T-helper 22 cell (primary cell): Measurements from ENCODE around the gene RFC5.
"Not testable (repeated sequence)": the region's sequence is repeated elsewhere in the genome, so short reads cannot be mapped to it uniquely, and the experiment has no call there.

Source experiments
- DNase-seq: peaks from one replicate; pipeline ENCODE4 v3.0.0-alpha.2; 2020; ENCODE audit warnings: low read depth

RFC5 gene

DNA sequence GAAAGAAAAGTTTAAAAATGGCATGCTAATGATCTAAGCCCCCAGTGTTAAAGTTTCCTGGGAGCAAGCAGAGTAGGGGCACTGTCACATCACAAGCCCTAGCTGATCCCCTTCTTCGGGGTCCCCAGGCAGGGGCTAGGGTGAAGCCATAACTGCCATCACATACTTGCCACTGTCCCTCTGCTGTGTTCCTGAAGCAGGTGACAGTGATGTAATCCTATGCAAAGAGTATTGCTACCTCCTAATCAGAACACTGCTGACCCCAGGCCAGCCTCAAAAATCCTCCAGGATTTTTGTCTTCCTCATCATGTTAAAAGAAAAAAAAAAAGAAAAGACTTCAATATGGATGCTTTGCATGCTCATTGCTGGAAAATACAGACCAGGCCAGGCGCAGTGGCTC is 1.2 kb upstream of the RFC5 start:
- no peak for DNase-seq

DNA sequence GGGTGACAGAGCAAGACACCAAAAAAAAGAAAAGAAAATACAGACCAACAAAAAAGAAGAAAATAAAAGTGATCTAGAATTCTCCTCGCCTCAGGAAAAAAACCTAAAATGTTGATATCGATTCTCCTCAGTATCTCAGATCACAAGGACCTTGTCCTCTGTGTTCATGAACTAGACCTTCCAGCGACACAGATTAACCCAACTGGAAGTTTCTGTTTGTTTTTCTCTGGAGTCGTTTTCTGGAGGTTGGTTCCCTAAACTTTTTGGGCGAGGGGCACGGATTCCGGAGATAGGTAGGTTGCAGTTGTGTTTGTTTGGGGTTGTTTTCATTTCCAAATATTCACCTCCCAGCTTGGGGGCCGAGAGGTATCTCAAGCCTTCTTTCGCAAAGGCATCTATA is 559 bp upstream of the RFC5 start:
- no peak for DNase-seq

DNA sequence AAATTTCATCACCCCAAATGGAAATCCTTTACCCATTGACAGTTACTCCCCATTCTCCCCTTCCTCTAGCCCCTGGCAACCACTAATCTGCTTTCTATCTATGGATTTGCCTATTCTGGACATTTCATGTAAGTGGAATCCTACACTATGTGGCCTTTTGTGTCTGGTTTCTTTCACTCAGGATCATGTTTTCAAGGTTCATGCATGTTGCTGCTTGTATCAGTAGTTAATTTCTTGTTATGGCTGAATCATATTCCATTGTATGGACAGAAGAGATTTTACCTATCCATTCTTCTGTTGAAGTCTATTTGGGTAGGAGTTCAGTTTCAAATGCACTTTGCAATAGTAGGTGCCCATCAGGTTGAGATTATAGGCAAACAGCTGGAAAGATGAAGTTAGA is 1.4 kb downstream of the RFC5 start:
- no peak for DNase-seq

DNA sequence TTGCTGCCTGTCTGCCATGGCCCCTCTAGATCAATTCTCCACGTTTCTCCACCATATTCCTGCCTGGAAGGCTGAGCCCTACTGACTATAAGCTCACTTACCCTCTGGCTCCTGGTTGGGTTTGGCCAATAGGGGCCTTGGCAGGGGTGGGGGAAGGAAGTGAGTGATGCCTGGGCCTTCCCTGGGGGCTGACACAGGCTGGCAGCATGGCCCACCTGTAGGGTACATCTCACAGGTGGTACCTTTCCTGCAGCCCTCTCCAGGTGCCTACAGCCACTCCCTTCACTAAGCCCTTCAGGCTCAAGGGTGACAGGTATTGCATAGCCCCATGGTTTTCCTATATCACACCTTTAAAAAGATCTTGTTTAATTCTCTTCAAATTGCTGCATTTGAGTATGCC is 3.5 kb downstream of the RFC5 start:
- no peak for DNase-seq

DNA sequence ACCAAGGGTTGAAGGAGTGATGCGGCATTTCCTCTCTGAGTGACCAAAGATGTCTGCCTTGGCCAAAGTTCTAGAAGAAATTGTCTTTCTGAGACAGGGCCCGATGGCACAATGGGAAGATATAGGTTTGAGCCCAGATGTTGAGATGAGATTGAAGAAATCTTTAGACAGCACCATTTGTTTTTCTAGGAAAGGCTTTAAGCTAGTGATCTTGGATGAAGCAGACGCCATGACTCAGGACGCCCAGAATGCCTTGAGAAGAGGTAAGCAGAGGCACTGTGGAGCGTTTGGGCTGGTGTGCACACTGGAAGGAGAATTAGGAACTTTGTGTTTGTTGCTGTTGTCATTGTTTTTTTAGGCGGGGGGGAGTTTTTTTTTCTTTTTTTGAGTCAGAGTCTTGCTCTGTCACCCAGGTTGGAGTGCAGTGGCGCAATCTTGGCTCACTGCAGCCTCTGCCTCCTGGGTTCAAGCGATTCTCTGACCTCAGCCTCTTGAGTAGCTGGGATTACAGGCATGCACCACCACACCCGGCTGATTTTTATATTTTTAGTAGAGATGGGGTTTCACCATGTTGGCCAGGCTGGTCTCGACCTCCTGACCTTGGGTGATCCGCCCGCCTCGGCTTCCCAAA is 5.7 kb downstream of the RFC5 start:
- DNase-seq, result not testable (repeated sequence)

DNA sequence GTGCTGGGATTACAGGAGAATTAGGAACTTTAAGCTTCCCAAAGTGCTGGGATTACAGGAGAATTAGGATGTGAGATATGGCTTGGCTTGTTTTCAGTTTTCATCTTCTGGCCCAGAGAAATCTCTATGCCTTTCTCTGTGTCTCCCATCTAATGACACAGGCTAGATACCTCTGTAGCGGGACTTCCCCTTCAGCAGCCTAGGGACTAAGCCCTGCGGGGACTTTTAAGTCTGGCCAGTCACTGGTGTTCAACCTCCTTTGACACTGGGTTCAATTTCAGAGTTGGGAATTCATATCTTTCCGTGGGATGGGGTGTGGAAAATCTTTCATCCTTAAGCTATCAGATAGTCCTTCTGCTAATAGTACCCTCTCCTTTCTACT is 6.2 kb downstream of the RFC5 start:
- DNase-seq, result no peak

DNA sequence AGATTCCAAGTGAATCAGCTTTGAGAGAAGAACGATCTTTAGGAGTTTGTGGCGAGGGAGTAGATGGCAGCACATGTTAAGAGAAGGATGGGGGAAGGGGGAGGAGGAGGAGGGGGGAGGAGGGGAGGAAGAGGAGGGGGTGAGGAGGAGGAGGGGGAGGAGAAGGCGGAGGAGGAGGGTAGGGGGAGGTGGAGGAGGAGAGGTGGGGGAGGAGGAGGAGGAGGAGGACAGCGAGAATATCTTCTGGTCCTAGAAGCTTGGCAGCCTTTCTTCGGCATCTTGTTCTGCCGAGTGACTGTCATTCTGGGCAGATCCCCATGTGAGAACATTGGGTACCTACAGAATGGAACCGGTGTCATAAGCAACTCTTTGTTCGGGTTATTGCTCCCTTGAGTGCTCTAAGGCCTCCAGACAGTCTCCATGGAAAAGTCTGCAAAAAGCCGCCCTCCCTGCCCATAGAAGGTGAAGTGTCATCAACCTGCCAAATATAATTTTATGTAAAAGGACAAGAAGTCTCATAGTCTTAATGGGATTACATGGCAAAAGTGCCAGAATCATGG is 6.9 kb downstream of the RFC5 start:
- no peak for DNase-seq

DNA sequence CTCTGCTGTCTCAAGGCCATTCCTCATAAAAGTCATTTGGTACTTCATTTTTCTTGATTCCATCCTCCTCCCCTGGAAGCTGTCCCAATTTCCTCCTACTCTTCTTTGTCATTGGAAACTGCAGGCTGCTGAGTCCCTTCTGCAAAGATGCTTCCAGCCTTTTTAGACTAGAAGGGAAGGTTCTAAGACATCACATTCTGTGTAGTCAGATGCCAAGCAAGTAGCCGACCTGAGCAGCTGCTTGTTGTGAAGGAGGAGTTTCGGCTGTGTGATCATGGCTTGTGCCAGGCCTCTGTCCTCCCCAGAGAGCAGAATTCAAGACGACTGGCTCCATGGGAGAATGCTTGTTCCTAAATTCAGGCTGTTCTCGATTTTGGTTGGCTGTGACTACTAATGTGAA is 8.7 kb downstream of the RFC5 start:
- no peak for DNase-seq

DNA sequence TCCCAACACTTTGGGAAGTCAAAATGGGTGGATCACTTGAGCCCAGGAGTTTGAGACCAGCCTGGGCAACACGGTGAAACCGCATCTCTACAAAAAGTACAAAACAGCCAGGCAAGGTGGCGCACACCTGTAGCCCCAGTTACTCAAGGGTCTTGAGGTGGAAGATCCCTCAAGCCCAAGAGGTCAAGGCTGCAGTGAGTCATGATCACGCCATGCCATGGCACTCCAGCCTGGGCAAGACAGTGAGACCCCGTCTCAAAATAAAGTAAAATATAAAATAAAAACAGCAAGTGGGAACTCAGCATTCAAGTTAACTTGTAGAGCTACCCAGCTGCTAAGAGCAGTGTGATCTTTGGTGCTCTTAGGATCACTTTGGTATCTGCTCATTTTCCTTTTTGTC is 12.7 kb downstream of the RFC5 start:
- DNase-seq, result no peak

DNA sequence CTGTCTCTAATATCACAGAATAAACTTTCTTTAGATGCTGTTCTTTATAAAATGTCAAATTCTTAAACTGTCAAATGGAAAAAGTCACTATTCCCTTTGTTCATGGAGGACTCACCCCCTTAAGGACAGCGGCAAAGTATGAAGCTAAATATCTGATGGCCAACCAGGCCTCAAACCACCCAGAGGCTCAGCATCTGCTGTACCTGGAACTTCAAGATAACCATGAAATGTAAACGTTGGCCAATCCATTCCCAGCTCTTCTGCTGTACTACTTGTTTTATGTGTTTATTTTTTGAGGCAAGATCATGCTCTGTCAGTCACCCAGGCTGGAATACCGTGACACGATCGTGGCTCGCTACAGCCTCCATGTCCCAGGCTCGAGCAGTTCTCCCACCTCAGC is 15.7 kb downstream of the RFC5 start:
- no peak for DNase-seq

DNA sequence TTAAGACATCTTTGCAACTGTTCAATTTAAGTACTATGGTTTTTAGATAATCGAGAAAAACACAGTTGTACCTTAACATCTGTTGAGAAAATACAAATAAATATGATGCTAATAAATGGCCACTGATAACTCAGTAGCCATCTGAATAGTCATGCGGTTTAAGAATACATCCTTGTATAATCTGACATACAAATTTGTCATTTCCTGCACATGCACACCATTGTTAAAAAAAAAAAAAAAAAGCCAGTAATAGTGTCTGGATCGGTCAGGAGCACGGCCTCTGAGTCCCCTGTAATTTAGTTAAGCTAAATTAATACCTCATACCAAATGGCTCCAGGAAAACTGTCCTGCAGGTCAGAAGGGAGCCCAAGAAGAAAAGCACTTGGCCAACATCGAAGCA is 16.8 kb downstream of the RFC5 start:
- no peak for DNase-seq

DNA sequence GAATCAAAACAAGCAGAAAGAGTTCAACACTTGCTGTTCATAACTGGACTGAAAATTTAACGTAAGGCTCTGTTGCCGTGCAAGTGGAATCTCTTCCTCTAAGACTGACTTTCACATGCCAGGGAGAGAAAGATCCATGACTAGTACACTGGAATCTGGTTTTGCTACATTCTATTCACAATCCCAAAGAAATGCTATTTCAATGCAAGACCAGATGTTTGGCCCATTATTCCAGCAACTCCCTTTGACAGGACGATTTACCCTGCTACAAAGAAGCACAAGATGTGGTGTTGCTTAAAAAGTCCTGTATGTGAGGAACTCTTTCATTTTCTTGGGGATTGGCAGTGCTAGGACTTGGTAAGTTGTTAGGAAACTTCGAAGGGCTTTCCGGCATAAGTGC is 17.4 kb downstream of the RFC5 start:
- no peak for DNase-seq

DNA sequence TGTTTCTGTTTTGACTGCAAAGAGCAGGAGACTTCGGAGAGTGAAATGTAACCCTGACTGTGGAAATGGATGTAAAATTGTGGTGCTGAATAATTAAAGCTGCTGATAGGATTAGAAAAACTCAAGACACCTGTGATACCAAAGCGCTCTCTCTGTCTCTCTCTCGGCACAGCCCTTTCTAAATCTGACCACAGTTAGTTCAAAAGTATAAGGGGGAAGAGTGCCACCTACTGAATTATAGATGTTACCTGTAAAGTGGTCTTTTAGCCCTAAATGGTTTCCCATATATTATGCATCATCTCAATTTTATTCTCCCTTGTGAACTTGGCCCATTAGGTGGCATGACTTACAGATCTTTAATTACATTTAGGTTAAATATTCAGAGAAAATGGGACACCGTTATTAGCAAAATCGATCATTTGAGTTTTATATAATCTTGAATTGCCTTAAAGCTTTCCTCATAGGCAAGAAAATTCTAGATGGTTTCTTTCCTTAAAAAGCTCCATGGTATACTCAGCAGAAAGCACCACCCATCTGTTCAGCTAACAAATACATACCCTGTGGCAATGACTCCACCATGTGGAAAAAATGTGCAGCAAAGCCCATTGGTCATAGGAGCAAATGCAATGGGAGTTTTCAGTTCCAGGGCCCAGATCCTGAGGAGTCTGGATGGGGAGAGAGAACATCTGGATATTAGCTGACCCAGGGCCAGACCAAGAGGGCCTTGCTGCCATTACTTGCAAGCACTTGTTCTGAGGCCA is 18.1 kb downstream of the RFC5 start:
- no peak for DNase-seq

DNA sequence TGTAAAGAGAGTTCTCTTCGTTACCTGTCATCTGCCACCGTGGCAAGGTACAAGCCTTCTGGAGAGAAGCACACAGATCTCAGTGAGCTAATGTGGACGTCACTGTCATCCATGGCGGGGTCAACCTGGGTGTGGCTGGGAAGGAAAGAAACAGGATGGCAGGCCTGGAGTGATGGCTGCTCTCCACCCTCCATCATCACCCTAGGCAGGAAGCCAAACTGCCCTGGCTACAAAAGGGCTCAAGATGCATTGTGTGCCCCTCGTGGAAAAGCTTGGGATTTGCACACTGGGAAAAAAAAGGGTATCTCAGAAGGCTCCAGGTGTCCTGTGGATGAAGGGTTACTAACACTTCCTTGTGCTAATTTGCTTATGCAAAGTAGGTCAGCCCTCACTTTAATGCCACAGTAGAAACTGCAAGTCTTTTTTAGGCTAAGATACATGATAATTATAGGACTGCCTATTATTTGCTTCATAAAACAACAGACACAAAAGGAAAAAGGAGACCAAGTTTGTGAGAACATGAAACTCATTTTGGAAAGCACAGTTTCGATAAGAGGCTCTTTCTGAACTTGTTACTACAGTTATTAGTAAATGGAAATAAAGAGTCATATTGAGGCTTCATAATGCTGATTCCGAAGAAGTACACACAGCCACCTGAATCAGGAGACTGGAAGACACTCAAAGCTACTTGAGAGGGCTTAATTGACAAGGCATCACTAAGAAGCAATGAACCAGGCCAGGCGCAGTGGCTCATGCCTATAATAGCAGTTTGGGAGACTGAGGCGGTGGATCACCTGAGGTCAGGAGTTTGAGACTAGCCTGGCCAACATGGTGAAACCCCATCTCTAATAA is 18.9 kb downstream of the RFC5 start:
- DNase-seq, result no peak

DNA sequence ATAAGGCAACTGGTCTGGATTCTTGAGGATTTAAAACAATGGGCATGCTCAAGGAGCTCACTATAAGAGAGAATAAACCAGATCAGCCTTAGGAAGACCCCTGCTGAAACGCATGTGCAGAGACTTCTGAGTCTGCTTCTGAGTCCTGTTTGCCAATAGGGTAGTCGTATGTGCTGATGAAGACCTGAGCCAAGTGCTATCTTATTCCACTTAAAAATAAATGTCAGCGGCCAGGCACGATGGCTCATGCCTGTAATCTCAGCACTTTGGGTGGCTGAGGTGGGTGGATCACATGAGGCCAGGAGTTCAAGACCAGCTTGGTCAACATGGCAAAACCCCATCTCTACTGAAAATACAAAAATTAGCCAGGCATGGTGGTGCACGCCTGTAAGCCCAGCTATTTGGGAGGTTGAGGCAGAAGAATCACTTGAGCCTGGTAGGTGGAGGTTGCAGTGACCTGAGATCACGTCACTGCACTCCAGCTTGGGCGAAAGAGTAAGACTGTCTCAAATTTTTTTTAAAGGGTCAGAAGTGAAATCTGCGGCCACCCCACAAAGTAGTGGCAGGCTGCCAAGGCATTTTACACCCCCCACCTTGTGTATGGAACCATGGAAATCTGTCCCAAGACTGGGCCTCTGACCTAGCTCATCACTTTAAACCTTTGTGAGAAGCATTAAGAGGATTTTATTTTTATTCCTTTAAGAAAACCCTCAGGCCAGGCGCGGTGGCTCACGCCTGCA is 20.3 kb downstream of the RFC5 start:
- no peak for DNase-seq

DNA sequence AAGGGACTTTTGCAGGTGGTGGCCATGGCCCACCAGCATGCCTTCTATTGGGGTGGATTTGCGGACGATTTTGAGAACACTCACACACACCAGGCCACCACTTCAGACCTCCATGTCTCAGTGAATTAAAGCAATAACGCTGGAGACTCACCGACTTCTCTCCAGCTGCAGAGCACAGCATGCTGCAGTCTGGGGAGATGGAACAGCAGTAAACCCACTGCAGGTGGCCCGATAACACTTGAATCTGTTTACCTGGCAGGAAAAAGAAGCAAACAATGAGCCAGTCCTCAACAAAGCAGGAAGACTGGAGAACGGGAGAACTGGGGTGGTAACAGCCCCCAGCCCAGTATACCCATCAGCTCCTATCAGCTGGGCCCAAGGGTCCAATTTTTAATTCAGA is 21.6 kb downstream of the RFC5 start:
- no peak for DNase-seq

DNA sequence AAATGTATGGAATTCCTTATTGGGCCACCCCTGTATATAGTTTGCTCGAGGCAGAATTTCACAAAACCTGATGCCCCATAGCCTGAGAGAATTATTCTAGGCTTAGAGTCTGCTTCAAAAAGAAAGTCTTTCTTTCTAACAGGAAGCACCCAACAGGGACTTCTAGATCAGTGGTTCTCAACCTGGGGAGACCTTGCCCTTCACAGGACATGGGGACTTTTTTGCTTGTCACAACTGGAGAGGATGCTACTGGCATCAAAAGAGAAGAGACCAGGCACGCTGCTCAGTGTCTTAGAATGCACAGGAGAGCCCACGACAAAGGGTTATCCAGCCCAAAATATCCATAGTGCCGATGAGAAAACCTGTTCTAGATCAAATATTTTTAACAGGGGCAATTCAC is 25.6 kb downstream of the RFC5 start:
- no peak for DNase-seq

DNA sequence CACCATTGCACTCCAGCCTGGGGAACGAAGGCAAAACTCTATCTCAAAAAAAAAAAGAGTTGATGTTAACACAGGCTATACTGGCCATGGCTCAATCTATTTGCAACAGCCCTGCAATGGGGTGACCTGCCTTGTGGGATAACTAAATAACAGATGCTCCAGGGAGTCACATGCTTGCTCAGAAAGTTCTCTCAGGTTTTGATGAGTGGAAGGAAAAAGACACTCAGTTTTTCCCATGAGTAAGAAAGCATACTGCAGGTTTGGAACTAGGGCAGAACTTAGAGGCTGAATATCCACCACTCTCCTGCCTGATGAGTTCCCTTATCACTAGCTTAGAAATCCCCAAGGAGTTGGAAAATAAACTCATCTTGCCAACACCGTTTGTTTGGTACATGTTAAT is 27.6 kb downstream of the RFC5 start:
- no peak for DNase-seq

DNA sequence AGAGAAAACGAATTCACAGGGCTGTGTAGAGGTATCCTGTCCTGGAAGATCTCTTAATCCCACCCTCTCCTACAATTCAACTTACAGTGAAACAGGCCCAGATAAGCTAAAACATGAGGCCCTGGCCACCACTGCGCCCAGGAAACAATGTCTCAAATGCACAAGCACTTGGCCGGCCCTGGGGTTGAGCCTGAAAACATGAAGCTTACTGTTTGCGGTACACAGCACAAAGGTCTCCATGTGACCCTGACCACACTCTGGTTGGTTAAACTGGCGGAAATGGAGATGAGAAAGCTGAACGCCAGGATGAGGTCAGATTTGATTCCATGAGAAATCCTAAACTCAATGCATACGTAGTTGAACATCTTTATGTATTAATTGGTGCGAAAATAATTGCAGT is 28.1 kb downstream of the RFC5 start:
- DNase-seq, result no peak

DNA sequence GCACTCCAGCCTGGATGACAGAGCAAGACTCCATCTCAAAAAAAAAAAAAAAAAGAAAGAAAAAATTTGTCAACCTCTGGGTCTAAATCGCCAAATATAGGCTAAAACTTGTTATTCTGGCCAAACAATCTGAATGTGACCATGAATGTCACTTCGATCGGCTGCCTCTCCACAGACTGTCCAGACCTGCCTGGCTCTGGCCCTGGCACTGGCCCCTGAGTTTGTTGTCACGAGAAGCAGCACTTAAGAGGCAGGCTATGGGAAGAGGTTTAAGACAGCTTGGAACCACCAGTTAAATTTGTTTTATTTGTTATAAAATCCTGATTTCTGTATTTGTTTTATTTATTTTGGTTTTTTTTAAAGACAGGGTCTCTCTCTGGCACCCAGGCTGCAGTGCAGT is 29.9 kb downstream of the RFC5 start:
- DNase-seq, result no peak

DNA sequence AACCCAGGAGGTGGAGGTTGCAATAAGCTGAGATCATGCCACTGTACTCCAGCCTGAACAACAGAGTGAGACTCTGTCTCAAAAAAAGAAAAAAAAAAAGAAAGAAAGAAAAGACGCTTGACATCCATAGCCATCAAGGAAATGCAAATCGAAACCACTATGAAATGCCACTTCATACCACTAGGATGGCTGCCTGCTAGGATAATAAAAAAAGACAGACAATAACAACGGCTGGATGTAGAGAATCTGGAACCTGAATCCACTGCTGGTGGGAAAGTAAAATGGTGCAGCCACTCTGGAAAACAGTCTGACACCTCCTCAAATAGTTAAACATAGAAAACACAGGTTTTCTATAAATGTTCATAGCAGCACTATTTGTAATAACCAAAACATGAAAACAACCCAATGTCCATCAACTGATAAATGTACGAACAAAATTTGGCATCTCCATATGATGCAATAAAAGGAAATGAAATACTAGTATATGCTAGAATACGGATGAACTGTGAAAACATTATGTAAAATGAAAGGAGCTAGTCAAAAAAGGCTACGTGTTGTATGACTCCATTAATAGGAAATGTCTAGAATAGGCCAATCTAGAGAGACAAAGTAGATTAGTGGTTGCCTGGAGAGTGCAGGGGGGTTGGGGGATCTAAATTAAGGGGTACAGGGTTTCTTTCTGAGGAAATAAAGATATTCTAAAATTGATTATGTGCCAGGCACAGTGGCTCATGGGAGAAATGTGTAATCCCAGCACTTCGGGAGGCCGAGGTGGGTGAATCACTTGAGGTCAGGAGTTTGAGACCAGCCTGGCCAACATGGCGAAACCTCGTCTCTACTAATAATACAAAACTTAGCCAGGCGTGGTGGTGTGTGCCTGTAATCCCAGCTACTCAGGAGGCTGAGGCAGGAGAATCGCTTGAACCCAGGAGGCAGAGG is 34.7 kb downstream of the RFC5 start:
- no peak for DNase-seq
